ENCODE data around the gene EMP1. TPM values are rescaled to one million over a fixed set of nuclear protein-coding genes. Genes with fewer than 3 reads are reported as not detected.

EMP1 gene
- total and polyA plus RNA-seq, 4 donors = 67.5 to 348 (median 167) TPM

DNA sequence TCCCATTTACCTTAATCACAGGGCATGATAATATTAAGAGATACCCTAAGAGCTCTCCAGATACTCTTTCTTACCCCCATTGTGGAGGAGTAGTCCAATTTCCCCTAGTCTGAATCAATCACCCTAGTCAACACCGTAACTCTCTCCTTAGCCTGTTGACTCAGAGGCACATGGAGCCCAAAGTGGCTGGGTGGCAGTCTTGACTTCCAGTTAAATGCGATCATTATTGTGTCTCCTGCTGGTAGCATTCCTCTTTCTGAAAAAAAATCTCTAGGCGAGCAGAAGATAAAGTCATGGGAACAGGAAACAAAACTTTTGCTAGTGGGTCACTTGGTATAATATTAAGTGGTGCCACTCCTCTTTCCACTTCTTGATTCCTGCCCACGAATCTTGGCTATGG is 46.4 kb downstream of the EMP1 start:
- DNase-seq (no peak), ATAC-seq (ENCODE audit: insufficient read depth, low FRiP score) (no peak)
- H3K9ac ChIP-seq (ENCODE audit: insufficient read depth in 1 of 2, low read length in 2 of 2) = no peak overlapping the region
- no peak overlapping the region for H3K4me3 ChIP-seq
- no peaks in the 10 kb centered on the region for H3K27me3 ChIP-seq (ENCODE audit: control insufficient read depth in 3 of 3, insufficient read depth in 3 of 3, low read length in 2 of 3)
- WGBS, 2 donors = 74 to 78% methylated on average over 4 of the region's 4 CpGs
- no peaks in the 10 kb centered on the region for H3K9me3 ChIP-seq (ENCODE audit: control insufficient read depth in 4 of 4, insufficient read depth in 3 of 4, low read length in 3 of 4)
- H3K36me3 ChIP-seq (ENCODE audit: control insufficient read depth in 4 of 4, insufficient read depth in 4 of 4, low read length in 4 of 4) = no peaks in the 10 kb centered on the region
- no peaks in the 10 kb centered on the region for H3K4me1 ChIP-seq (ENCODE audit: control insufficient read depth in 5 of 5, insufficient read depth in 5 of 5, low read length in 5 of 5)
- TF ChIP-seq, protein P1, sequence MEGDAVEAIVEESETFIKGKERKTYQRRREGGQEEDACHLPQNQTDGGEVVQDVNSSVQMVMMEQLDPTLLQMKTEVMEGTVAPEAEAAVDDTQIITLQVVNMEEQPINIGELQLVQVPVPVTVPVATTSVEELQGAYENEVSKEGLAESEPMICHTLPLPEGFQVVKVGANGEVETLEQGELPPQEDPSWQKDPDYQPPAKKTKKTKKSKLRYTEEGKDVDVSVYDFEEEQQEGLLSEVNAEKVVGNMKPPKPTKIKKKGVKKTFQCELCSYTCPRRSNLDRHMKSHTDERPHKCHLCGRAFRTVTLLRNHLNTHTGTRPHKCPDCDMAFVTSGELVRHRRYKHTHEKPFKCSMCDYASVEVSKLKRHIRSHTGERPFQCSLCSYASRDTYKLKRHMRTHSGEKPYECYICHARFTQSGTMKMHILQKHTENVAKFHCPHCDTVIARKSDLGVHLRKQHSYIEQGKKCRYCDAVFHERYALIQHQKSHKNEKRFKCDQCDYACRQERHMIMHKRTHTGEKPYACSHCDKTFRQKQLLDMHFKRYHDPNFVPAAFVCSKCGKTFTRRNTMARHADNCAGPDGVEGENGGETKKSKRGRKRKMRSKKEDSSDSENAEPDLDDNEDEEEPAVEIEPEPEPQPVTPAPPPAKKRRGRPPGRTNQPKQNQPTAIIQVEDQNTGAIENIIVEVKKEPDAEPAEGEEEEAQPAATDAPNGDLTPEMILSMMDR (IDR thresholded peaks at IDR 0.05; ENCODE audit: control extremely low read depth, extremely low read depth) = no peak
- H3K27ac ChIP-seq (ENCODE audit: low read depth in 1 of 2, low read length in 1 of 2) = no peak overlapping the region

DNA sequence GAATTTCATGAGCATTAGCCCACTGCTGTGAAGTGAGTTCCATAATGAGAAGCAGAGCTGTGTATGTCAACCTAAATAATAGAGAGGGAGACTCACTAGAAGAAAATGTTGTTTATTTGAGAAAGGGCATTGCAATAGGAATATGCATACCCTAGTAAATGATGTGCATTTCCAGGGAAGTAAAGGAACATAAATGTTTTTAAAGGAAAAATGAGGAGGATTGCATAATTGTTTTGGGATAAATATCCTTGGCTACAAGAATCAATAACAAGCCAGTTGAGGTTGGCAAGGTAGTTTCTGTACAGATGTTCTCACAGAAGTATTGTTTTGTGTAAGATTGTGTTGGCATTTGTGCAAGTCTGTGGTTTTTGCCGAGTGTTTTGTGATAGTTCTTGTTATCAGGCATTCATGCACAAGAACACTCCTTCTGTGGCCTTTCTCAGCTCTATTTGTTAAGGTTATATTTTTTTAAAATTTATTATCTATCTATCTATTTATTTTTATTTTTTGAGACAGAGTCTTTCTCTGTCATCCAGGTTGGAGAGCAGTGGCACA is 47.1 kb downstream of the EMP1 start:
- H3K36me3 ChIP-seq (ENCODE audit: control insufficient read depth in 4 of 4, insufficient read depth in 4 of 4, low read length in 4 of 4) = no peaks in the 10 kb centered on the region
- DNase-seq (no peak), ATAC-seq (ENCODE audit: insufficient read depth, low FRiP score) (no peak)
- no peaks in the 10 kb centered on the region for H3K4me1 ChIP-seq (ENCODE audit: control insufficient read depth in 5 of 5, insufficient read depth in 5 of 5, low read length in 5 of 5)
- H3K27me3 ChIP-seq (ENCODE audit: control insufficient read depth in 3 of 3, insufficient read depth in 3 of 3, low read length in 2 of 3) = no peaks in the 10 kb centered on the region
- TF ChIP-seq, protein P1 (IDR thresholded peaks at IDR 0.05; ENCODE audit: control extremely low read depth, extremely low read depth) = no peak
- WGBS, 2 donors = 41 to 67% methylated on average over 1 of the region's 1 CpG
- no peak overlapping the region for H3K9ac ChIP-seq (ENCODE audit: insufficient read depth in 1 of 2, low read length in 2 of 2)
- H3K27ac ChIP-seq (ENCODE audit: low read depth in 1 of 2, low read length in 1 of 2) = no peak overlapping the region
- no peaks in the 10 kb centered on the region for H3K9me3 ChIP-seq (ENCODE audit: control insufficient read depth in 4 of 4, insufficient read depth in 3 of 4, low read length in 3 of 4)
- H3K4me3 ChIP-seq = no peak overlapping the region

DNA sequence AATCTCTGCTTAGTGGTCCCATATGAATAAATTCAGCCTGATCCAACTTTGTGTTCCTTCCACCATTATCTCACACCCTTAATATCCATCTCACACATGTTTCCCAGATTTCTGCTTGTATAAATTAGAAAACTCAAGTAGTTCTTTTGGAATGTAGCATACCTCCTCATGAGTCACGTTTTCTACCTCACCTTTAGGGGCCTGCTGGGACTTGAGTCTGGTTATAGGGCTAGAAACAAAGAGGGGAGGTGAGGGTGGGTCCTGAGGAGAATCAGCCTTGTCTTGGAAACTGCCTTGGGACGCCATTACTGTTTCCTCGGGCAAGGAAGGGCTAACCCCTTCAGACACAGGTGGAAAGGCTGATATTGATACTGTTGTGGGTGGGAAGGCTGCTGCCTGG is 51.1 kb downstream of the EMP1 start:
- TF ChIP-seq, protein P1 (IDR thresholded peaks at IDR 0.05; ENCODE audit: control extremely low read depth, extremely low read depth) = no peak
- Histone ChIP-seq H3K9me3 (ENCODE audit: control insufficient read depth in 4 of 4, insufficient read depth in 3 of 4, low read length in 3 of 4) (no peaks in the 10 kb centered on the region), H3K9ac (ENCODE audit: insufficient read depth in 1 of 2, low read length in 2 of 2) (no peak overlapping the region), H3K4me3 (no peak overlapping the region), H3K27me3 (ENCODE audit: control insufficient read depth in 3 of 3, insufficient read depth in 3 of 3, low read length in 2 of 3) (no peaks in the 10 kb centered on the region), H3K27ac (ENCODE audit: low read depth in 1 of 2, low read length in 1 of 2) (no peak overlapping the region), H3K4me1 (ENCODE audit: control insufficient read depth in 5 of 5, insufficient read depth in 5 of 5, low read length in 5 of 5) (no peaks in the 10 kb centered on the region), H3K36me3 (ENCODE audit: control insufficient read depth in 4 of 4, insufficient read depth in 4 of 4, low read length in 4 of 4) (no peaks in the 10 kb centered on the region)
- DNase-seq (no peak), ATAC-seq (ENCODE audit: insufficient read depth, low FRiP score) (no peak)
- WGBS, 2 donors = 80 to 87% methylated on average over 3 of the region's 3 CpGs

DNA sequence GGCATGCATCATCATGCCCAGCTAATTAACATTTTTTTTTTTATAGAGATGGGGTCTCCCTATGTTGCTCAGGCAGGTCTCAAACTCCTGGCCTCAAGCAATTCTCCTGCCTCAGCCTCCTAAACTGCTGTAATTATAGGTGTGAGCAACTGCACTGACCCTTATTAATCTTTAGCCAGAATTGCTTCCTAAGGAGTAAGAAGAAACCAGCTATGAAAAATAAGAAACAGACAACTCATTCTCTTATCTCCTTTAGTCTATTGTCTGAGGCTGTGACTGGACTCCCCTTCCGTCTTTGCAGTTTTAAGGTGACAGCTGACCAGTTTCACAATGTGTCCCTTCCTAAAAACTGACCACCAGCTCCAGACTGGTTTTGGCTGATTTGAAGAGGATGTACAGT is 52.4 kb downstream of the EMP1 start:
- H3K9ac ChIP-seq (ENCODE audit: insufficient read depth in 1 of 2, low read length in 2 of 2) = no peak overlapping the region
- no peaks in the 10 kb centered on the region for H3K27me3 ChIP-seq (ENCODE audit: control insufficient read depth in 3 of 3, insufficient read depth in 3 of 3, low read length in 2 of 3)
- WGBS, 2 donors = 92 to 97% methylated on average over 1 of the region's 1 CpG
- no peaks in the 10 kb centered on the region for H3K4me1 ChIP-seq (ENCODE audit: control insufficient read depth in 5 of 5, insufficient read depth in 5 of 5, low read length in 5 of 5)
- H3K4me3 ChIP-seq = no peak overlapping the region
- ATAC-seq (ENCODE audit: insufficient read depth, low FRiP score) (no peak), DNase-seq (no peak)
- TF ChIP-seq, protein P1 (IDR thresholded peaks at IDR 0.05; ENCODE audit: control extremely low read depth, extremely low read depth) = no peak
- no peak overlapping the region for H3K27ac ChIP-seq (ENCODE audit: low read depth in 1 of 2, low read length in 1 of 2)
- H3K36me3 ChIP-seq (ENCODE audit: control insufficient read depth in 4 of 4, insufficient read depth in 4 of 4, low read length in 4 of 4) = no peaks in the 10 kb centered on the region
- no peaks in the 10 kb centered on the region for H3K9me3 ChIP-seq (ENCODE audit: control insufficient read depth in 4 of 4, insufficient read depth in 3 of 4, low read length in 3 of 4)
